Activated CD4-positive, alpha-beta T cell treated with anti-CD3 and anti-CD28 coated beads, Interleukin-2, amount 10 ng/mL, durations not matched to agents 7 days and 5 days (primary cell): ENCODE results near the gene SNAP47. TPM values are rescaled to one million over a fixed set of nuclear protein-coding genes. Genes with fewer than 3 reads are reported as not detected.

ENCODE experiments used
- CTCF ChIA-PET: fragments of 350-600 bp; sonication (Branson Sonifier 250); formaldehyde crosslinking; loops from one replicate; lab custom pipeline; 2021; ENCODE audit warnings: antibody characterized with exemption; lab: Charles Lee
- POLR2A ChIA-PET: fragments of 350-600 bp; sonication (Branson Sonifier 250); formaldehyde crosslinking; loops from one replicate; lab custom pipeline; 2021; ENCODE audit warnings: antibody characterized with exemption; lab: Charles Lee
- DNase-seq: peaks from one replicate; pipeline ENCODE4 v3.0.0-alpha.2; 2020
- H3K27ac Mint-ChIP-seq: one replicate; pipeline ENCODE4 v1.8.0; 2021; ENCODE audit warnings: mild to moderate bottlenecking, moderate library complexity, mixed read lengths
- H3K27me3 Mint-ChIP-seq: one replicate; pipeline ENCODE4 v1.8.0; 2021; ENCODE audit warnings: mixed read lengths
- H3K36me3 Mint-ChIP-seq: one replicate; pipeline ENCODE4 v1.8.0; 2021; ENCODE audit warnings: low read depth, mixed read lengths
- H3K4me1 Mint-ChIP-seq: one replicate; pipeline ENCODE4 v1.8.0; 2021; ENCODE audit warnings: mixed read lengths
- H3K4me3 Mint-ChIP-seq: one replicate; pipeline ENCODE4 v1.8.0; 2021; ENCODE audit warnings: mild to moderate bottlenecking, moderate library complexity, mixed read lengths
- H3K9me3 Mint-ChIP-seq: one replicate; pipeline ENCODE4 v1.8.0; 2021; ENCODE audit warnings: mixed read lengths
- total RNA-seq, 2 experiments: library from RNA; stranded (reverse); gene quantifications; one replicate each; pipeline ENCODE4 v1.2.3, GENCODE V29; 2021

SNAP47 gene
- total RNA-seq, 2 experiments from 2014 or later = 30.3 TPM

- Mint-ChIP-seq H3K36me3 (peaks cover 49% of the 10 kb centered on the region), H3K4me1 (peaks cover 72% of the 10 kb centered on the region), H3K27me3 (no peaks in the 10 kb centered on the region), H3K4me3 (peak overlapping the region; percentile 14), H3K27ac (peak overlapping the region; percentile 91), H3K9me3 (no peaks in the 10 kb centered on the region)
- ChIA-PET POLR2A (no interaction called here), CTCF (interaction anchor here (1.0 to 1.8 kb wide), 4 partner anchors 10 to 186 kb away, joined by 3 to 5 read pairs (median 5); no protein-coding TSS in a partner anchor)
- DNase-seq = no peak
These were observed 32.3 kb downstream of the SNAP47 start for GRCh38 chr1:227767401-227768124.

GRCh38 chr1:227768125-227768439 lies 32.8 kb downstream of the SNAP47 start:
- Mint-ChIP-seq H3K27ac (no peak overlapping the region), H3K4me3 (no peak overlapping the region), H3K4me1 (peaks cover 70% of the 10 kb centered on the region), H3K9me3 (no peaks in the 10 kb centered on the region), H3K36me3 (peaks cover 50% of the 10 kb centered on the region), H3K27me3 (no peaks in the 10 kb centered on the region)
- CTCF ChIA-PET = interaction anchor here (1.0 to 1.5 kb wide), 2 partner anchors 109 to 186 kb away, joined by 5 read pairs; no protein-coding TSS in a partner anchor
- POLR2A ChIA-PET = no interaction called here
- no peak for DNase-seq

- Mint-ChIP-seq H3K27me3 (no peaks in the 10 kb centered on the region), H3K9me3 (no peaks in the 10 kb centered on the region), H3K4me3 (no peak overlapping the region), H3K4me1 (peaks cover 70% of the 10 kb centered on the region), H3K27ac (no peak overlapping the region), H3K36me3 (peaks cover 49% of the 10 kb centered on the region)
- DNase-seq = no peak
- ChIA-PET POLR2A (no interaction called here), CTCF (interaction anchor here (1.0 to 1.5 kb wide), 2 partner anchors 108 to 185 kb away, joined by 5 read pairs; no protein-coding TSS in a partner anchor)
These were observed 33.4 kb downstream of the SNAP47 start for GRCh38 chr1:227768640-227769039.

GRCh38 chr1:227769047-227769935 lies 34.1 kb downstream of the SNAP47 start:
- H3K27me3 Mint-ChIP-seq = no peaks in the 10 kb centered on the region
- ChIA-PET POLR2A (no interaction called here), CTCF (no interaction called here)
- no peak overlapping the region for H3K27ac Mint-ChIP-seq
- peaks cover 49% of the 10 kb centered on the region for H3K36me3 Mint-ChIP-seq
- no peaks in the 10 kb centered on the region for H3K9me3 Mint-ChIP-seq
- DNase-seq = no peak
- H3K4me3 Mint-ChIP-seq = no peak overlapping the region
- peaks cover 70% of the 10 kb centered on the region for H3K4me1 Mint-ChIP-seq

- Mint-ChIP-seq H3K4me3 (no peak overlapping the region), H3K4me1 (peaks cover 70% of the 10 kb centered on the region), H3K9me3 (no peaks in the 10 kb centered on the region), H3K27me3 (no peaks in the 10 kb centered on the region), H3K36me3 (peaks cover 50% of the 10 kb centered on the region), H3K27ac (no peak overlapping the region)
- POLR2A ChIA-PET = no interaction called here
- no peak for DNase-seq
- CTCF ChIA-PET = no interaction called here
These were observed 34.8 kb downstream of the SNAP47 start for GRCh38 chr1:227769936-227770494.

DNA sequence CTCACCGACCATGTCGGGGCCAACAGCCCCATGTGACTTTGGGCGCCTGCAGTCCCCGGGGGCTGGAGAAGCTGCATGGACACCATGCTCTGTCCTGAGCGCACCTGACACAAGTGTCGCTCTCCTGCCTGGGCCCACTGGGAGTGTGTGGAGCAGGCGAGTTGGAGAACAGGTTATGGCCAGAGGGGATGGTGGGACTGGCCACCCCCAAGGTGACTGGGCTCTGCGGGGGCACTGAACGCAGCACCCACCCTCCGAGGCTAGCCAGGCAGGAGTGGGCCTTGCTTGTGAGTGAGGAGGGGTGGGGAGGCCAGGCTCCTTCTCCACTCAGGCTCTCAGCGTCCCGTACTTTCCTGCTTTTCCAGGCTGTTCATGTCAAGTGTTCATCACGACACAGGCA lies 35.6 kb downstream of the SNAP47 start:
- H3K27ac Mint-ChIP-seq = no peak overlapping the region
- ChIA-PET POLR2A (no interaction called here), CTCF (no interaction called here)
- H3K9me3 Mint-ChIP-seq = no peaks in the 10 kb centered on the region
- peaks cover 65% of the 10 kb centered on the region for H3K4me1 Mint-ChIP-seq
- H3K4me3 Mint-ChIP-seq = no peak overlapping the region
- H3K27me3 Mint-ChIP-seq = no peaks in the 10 kb centered on the region
- DNase-seq = no peak
- H3K36me3 Mint-ChIP-seq = peaks cover 48% of the 10 kb centered on the region

GRCh38 chr1:227771326-227771725 lies 36.1 kb downstream of the SNAP47 start:
- H3K27ac Mint-ChIP-seq = no peak overlapping the region
- H3K36me3 Mint-ChIP-seq = peaks cover 53% of the 10 kb centered on the region
- H3K4me3 Mint-ChIP-seq = no peak overlapping the region
- peaks cover 60% of the 10 kb centered on the region for H3K4me1 Mint-ChIP-seq
- no peaks in the 10 kb centered on the region for H3K27me3 Mint-ChIP-seq
- H3K9me3 Mint-ChIP-seq = no peaks in the 10 kb centered on the region
- ChIA-PET CTCF (no interaction called here), POLR2A (no interaction called here)
- DNase-seq = no peak

DNA sequence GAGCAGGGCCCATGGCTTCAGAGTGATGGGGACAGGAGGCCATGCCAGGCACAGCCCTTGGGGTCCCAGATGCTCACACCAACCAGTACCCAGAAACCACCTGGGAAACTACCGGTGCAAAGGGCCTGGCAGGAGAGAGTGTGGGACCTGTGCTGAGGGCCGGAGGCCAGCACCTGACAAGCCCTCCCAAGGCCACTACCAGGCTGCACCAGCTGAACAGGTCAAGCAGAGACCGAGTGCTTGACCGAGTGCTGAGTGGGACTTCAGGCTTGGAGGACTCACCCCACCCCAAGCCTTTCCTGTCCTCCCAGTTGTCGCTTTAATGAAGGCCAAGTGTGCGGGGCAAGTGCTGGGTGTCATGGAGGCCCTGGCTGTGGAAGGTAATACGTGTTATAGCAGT lies 36.5 kb downstream of the SNAP47 start:
- Mint-ChIP-seq H3K27me3 (no peaks in the 10 kb centered on the region), H3K27ac (no peak overlapping the region), H3K4me1 (peaks cover 56% of the 10 kb centered on the region), H3K4me3 (no peak overlapping the region), H3K9me3 (no peaks in the 10 kb centered on the region), H3K36me3 (peaks cover 48% of the 10 kb centered on the region)
- ChIA-PET CTCF (no interaction called here), POLR2A (no interaction called here)
- no peak for DNase-seq

- Mint-ChIP-seq H3K36me3 (peaks cover 32% of the 10 kb centered on the region), H3K4me1 (peaks cover 40% of the 10 kb centered on the region), H3K4me3 (no peak overlapping the region), H3K27me3 (no peaks in the 10 kb centered on the region), H3K9me3 (no peaks in the 10 kb centered on the region), H3K27ac (peak overlapping the region; percentile 86)
- POLR2A ChIA-PET = no interaction called here
- no peak for DNase-seq
- CTCF ChIA-PET = interaction anchor here (1.2 to 1.3 kb wide), 2 partner anchors 10 to 180 kb away, joined by 3 read pairs; no protein-coding TSS in a partner anchor
These were observed 38.3 kb downstream of the SNAP47 start for GRCh38 chr1:227773558-227773957.

- Mint-ChIP-seq H3K4me1 (peaks cover 38% of the 10 kb centered on the region), H3K9me3 (no peaks in the 10 kb centered on the region), H3K4me3 (no peak overlapping the region), H3K27ac (peak overlapping the region; percentile 86), H3K36me3 (peaks cover 25% of the 10 kb centered on the region), H3K27me3 (no peaks in the 10 kb centered on the region)
- ChIA-PET CTCF (interaction anchor here (0.5 to 2.1 kb wide), 4 partner anchors 8 to 187 kb away, joined by 3 to 7 read pairs (median 3); no protein-coding TSS in a partner anchor), POLR2A (interaction anchor here (1.1 kb wide), 1 partner anchor 8 kb away, joined by 3 read pairs; no protein-coding TSS in a partner anchor)
- peak; percentile 63 for DNase-seq
These were observed 39.0 kb downstream of the SNAP47 start for GRCh38 chr1:227774051-227774731.

GRCh38 chr1:227774821-227775661 lies 39.8 kb downstream of the SNAP47 start:
- DNase-seq = no peak
- Mint-ChIP-seq H3K27ac (no peak overlapping the region), H3K36me3 (peaks cover 23% of the 10 kb centered on the region), H3K4me1 (peaks cover 38% of the 10 kb centered on the region), H3K4me3 (no peak overlapping the region), H3K9me3 (no peaks in the 10 kb centered on the region), H3K27me3 (no peaks in the 10 kb centered on the region)
- ChIA-PET POLR2A (interaction anchor here (1.1 kb wide), 1 partner anchor 9 kb away, joined by 3 read pairs; no protein-coding TSS in a partner anchor), CTCF (interaction anchor here (1.3 to 2.1 kb wide), 4 partner anchors 9 to 179 kb away, joined by 3 to 7 read pairs (median 4); no protein-coding TSS in a partner anchor)
